ENCODE measurements around the gene RRAGD. TPM values are rescaled to one million over a fixed set of nuclear protein-coding genes. Genes with fewer than 3 reads are reported as not detected.

Gene RRAGD
- total and polyA plus RNA-seq, 3 donors from 2014 or later, result 17.0 to 27.0 (median 19.4) TPM

DNA sequence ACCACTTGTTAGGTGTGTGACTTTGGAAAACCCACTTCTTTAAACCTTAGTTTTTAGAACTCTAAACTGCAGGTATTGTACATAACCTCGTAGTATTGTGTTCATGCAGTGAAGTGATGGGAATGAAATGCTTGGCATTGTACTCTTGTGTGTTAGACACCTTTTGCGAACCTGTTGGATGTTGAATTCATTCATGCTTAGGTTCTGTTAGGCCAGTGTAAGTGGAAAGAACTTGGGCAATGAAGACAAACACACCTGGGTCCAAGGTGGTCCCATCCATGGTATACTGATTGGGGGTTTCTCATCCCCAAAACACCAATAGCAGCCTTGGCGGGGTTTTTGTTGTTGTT lies 22.1 kb upstream of the RRAGD start:
- no peak for DNase-seq
- Histone ChIP-seq H3K9me3 (no peaks in the 10 kb centered on the region), H3K36me3 (ENCODE audit: low read depth, missing control alignments) (no peaks in the 10 kb centered on the region), H3K27ac (peak overlapping the region in 1 of 2 donors; percentile 72), H3K27me3 (no peaks in the 10 kb centered on the region), H3K4me3 (peak overlapping the region; percentile 93 to 94), H3K4me1 (peaks cover 12% of the 10 kb centered on the region)
- 62 to 65% methylated on average over 3 of the region's 3 CpGs for WGBS, 2 donors
- TF ChIP-seq, protein P1, sequence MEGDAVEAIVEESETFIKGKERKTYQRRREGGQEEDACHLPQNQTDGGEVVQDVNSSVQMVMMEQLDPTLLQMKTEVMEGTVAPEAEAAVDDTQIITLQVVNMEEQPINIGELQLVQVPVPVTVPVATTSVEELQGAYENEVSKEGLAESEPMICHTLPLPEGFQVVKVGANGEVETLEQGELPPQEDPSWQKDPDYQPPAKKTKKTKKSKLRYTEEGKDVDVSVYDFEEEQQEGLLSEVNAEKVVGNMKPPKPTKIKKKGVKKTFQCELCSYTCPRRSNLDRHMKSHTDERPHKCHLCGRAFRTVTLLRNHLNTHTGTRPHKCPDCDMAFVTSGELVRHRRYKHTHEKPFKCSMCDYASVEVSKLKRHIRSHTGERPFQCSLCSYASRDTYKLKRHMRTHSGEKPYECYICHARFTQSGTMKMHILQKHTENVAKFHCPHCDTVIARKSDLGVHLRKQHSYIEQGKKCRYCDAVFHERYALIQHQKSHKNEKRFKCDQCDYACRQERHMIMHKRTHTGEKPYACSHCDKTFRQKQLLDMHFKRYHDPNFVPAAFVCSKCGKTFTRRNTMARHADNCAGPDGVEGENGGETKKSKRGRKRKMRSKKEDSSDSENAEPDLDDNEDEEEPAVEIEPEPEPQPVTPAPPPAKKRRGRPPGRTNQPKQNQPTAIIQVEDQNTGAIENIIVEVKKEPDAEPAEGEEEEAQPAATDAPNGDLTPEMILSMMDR (IDR thresholded peaks at IDR 0.05), result no peak
- no peak for TF ChIP-seq POLR2A (IDR thresholded peaks at IDR 0.05)
- intact Hi-C loops (cut with DNase I; ENCODE audit: low total_unique reads), result loop anchor here (10.0 kb wide), 1 partner anchor 181 kb away; no protein-coding TSS in a partner anchor

DNA sequence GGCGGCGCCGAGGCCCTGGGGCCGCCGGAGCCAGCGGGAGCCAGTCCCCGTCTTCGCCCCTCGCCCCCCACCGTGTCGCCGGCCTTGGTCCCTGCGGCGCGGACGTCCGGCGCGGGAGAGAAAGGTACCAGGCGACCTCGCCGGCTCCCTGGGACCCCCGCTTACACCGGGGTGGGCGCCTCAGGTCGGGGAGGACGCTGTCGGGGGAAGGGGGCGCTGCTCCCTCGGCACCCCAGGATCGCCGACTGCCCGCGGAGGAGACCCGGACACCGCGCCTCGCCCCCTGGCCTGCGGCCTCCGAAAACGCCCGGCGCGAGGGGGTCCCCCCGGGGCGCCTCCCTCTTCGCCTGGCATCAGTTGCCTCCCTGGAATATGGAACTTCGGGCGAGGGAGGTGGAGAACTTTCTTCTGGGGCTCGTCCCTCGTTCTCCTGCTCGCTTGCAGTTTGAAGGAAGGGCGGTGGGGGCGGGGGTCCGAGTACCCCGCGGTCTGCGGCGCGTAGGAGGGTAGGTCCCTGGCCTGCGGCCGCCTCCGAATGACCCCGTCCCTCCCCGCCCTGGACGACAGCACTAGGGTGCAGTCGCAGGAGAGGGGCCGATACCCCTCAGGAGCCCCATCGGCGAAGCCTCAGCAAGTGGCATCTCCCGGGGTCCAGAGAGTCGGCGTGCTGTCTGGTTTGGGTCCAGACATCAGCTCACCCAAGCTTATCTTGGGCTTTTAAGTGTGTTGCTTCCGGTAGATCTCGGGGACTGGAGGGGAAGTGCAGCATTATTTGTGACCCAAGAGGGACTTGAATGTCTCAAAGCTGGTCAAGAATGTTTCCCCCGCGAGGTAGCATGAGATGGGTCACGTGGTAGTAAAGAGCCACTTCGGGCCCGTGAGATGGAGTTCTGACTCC lies 21.4 kb upstream of the RRAGD start:
- no peaks in the 10 kb centered on the region for H3K36me3 ChIP-seq (ENCODE audit: low read depth, missing control alignments)
- DNase-seq, result peak; percentile 76
- H3K4me3 ChIP-seq, result peak overlapping the region; percentile 93 to 94
- H3K9me3 ChIP-seq, result no peaks in the 10 kb centered on the region
- H3K27ac ChIP-seq, result peak overlapping the region; percentile 72 to 83
- WGBS, 2 donors, result 2 to 6% methylated on average over 10 to 27 of the region's 80 CpGs
- no peaks in the 10 kb centered on the region for H3K27me3 ChIP-seq
- peaks cover 12% of the 10 kb centered on the region for H3K4me1 ChIP-seq
- intact Hi-C loops (cut with DNase I; ENCODE audit: low total_unique reads), result loop anchor here (10.0 kb wide), 1 partner anchor 181 kb away; no protein-coding TSS in a partner anchor
- TF ChIP-seq, protein P1 (IDR thresholded peaks at IDR 0.05), result no peak
- no peak for TF ChIP-seq POLR2A (IDR thresholded peaks at IDR 0.05)

DNA sequence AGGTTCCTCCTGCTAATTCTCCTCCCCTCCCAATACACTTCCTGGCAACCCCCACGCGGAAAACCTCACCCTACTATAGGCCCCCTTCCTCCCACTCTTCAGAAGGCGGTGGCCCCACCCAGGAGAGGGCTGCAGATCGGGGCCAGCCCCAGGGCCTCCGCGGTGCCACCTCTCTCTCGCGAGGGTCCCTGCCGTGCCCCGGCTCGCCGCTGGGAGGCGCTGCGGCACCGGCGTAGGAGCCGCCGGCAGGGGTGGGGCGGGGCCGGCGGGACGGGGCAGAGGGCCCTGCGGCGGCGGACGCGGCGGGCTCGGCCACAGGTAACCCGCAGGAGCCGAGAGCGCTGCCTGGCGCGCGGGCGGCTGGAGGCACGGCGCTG lies 20.8 kb upstream of the RRAGD start, which contains the start of gene ANKRD6:
Gene ANKRD6 (plus strand): TSS at position 278 of the 377 bp plus-strand sequence. CDS start 133,825 bp downstream, outside the sequence.
- intact Hi-C loops (cut with DNase I; ENCODE audit: low total_unique reads), result loop anchor here (10.0 kb wide), 1 partner anchor 182 kb away; no protein-coding TSS in a partner anchor
- Histone ChIP-seq H3K4me3 (peak within 1 kb of the TSS; percentile 93 to 94), H3K36me3 (ENCODE audit: low read depth, missing control alignments) (no peaks in the 10 kb centered on the region), H3K9me3 (no peaks in the 10 kb centered on the region), H3K4me1 (peaks cover 12% of the 10 kb centered on the region), H3K27ac (peak within 1 kb of the TSS; percentile 72 to 83), H3K27me3 (no peaks in the 10 kb centered on the region)
- 0 to 2% methylated on average over 2 to 21 of the region's 38 CpGs for WGBS, 2 donors
- DNase-seq, result peak; percentile 88
- no peak for TF ChIP-seq POLR2A (IDR thresholded peaks at IDR 0.05)
- TF ChIP-seq, protein P1 (IDR thresholded peaks at IDR 0.05), result peak; percentile 86 to 95 (median 93)

DNA sequence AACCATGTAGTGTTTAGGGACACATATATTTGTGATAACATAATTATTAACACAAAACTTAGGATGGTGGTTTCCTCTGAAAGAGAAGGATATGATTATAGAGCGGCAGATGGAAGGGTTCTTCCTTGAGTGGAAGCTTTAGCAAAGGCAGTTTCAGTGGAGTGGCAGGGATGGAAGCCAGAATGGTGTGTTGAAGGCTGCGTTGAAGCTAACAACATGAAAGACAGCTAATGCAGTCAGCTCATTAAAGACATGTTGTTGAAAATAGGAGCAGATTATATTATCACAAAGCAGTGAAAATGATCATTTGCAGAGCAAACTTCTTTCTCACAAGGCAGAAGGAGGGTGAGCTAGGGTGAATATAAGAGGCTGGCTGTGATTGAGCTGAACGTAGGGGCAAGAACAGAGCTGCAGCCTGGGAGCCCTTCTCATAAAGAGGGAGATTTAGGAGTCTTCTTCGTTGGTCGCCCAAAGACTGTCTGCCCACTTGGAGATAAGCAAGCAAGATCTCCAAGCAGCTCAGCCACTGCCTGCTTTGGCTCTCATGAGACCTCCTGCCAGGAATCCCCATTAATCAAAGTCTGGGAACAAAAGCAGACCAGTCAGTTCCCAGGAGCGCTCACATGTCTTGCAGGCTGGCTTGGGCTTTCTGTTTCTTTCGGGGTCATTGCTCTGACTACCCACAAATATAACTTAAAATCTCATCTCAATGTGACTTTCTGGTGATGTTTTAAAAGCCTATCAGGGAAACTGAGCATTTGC lies 18.3 kb upstream of the RRAGD start:
- no peak for DNase-seq
- intact Hi-C loops (cut with DNase I; ENCODE audit: low total_unique reads), result loop anchor here (10.0 kb wide), 1 partner anchor 184 kb away; no protein-coding TSS in a partner anchor
- Histone ChIP-seq H3K27me3 (no peaks in the 10 kb centered on the region), H3K36me3 (ENCODE audit: low read depth, missing control alignments) (no peaks in the 10 kb centered on the region), H3K27ac (no peak overlapping the region), H3K9me3 (no peaks in the 10 kb centered on the region), H3K4me1 (peaks cover 7% of the 10 kb centered on the region), H3K4me3 (no peak overlapping the region)
- WGBS, 2 donors, result 53 to 61% methylated on average over 7 of the region's 7 CpGs
- TF ChIP-seq, protein P1 (IDR thresholded peaks at IDR 0.05), result no peak
- no peak for TF ChIP-seq POLR2A (IDR thresholded peaks at IDR 0.05)
